ENCODE measurements around the gene ATP13A1. TPM values are rescaled to one million over a fixed set of nuclear protein-coding genes. Genes with fewer than 3 reads are reported as not detected.
"Not testable (repeated sequence)": the region's sequence is repeated elsewhere in the genome, so short reads cannot be mapped to it uniquely, and the experiment has no call there.

The ATP13A1 gene
- total RNA-seq, 1 donor from 2014 or later, result 74.8 TPM

DNA sequence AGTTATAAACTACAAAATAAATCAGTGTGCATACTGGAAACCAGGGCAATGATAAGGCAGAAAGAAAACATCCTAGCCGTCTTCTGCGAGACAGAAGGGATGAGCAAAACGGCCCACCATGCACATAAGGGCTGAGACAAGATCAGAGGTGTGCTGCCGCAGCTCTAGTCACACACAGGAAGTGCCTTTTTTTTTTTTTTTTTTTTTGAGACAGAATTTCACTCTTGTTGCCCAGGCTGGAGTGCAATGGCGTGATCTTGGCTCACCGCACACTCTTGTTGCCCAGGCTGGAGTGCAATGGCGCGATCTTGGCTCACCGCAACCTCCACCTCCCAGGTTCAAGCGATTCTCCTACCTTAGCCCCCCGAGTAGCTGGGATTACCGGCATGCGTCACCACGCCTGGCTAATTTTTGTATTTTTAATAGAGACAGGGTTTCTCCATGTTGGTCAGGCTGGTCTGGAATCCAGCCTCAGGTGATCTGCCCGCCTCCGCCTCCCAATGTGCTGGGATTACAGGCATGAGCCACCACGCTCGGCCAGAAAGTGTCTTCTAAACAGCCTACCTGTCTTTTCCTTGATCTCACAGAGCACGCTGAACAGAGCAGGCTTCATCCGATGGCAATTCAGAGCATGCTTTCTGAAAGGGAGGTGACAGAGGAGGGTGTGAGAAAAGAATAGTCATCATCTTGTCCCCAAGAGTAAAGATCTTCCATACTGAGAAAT is 64.6 kb downstream of the ATP13A1 start:
- Mint-ChIP-seq H3K36me3 (ENCODE audit: low read depth) (peaks cover 49% of the 10 kb centered on the region), H3K4me3 (ENCODE audit: low read depth) (peak overlapping the region; percentile 73), H3K4me1 (ENCODE audit: low read depth) (peaks cover 63% of the 10 kb centered on the region), H3K27ac (peak overlapping the region; percentile 99)
- not testable (repeated sequence) for H3K9me3 Mint-ChIP-seq; H3K27me3 Mint-ChIP-seq (ENCODE audit: low read depth)
- intact Hi-C loops (cut with micrococcal nuclease), result loop anchor here (1.0 to 5.0 kb wide), 5 partner anchors 10 to 212 kb away; partner anchors contain the start of genes ATP13A1, GMIP and PBX4
- peak; percentile 66 for DNase-seq (ENCODE audit: low spot score)

DNA sequence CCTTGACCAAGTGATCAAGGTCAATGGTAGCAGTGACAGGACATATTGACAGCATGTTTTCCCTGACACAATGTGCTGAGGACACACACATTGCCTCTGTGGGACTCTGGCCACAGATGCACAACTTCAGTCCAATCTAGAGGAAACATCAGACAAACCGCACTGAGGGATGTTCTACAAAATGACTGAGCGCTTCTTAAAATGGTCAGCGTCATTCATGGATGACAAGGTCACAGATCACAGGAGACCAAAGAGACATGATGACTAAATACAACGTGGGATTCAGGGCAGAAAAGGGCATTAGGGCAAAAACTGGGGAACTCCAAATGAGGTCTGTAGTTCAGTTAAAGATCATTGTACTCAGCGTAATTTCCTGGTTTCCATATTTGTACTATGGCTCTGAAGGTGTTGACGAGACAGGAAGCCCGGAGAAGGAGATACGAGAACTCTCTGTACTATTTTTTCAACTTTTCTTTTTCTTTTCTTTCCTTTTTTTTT is 65.6 kb downstream of the ATP13A1 start:
- Mint-ChIP-seq H3K9me3 (peaks cover 4% of the 10 kb centered on the region), H3K27ac (peak overlapping the region; percentile 99), H3K4me3 (ENCODE audit: low read depth) (peak overlapping the region; percentile 73), H3K4me1 (ENCODE audit: low read depth) (peaks cover 59% of the 10 kb centered on the region), H3K36me3 (ENCODE audit: low read depth) (peaks cover 49% of the 10 kb centered on the region), H3K27me3 (ENCODE audit: low read depth) (no peaks in the 10 kb centered on the region)
- peak; percentile 70 for DNase-seq (ENCODE audit: low spot score)
- intact Hi-C loops (cut with micrococcal nuclease), result loop anchor here (1.0 to 5.0 kb wide), 5 partner anchors 9 to 211 kb away; partner anchors contain the start of genes ATP13A1, GMIP and PBX4

Other genes starting within 250 kb of the ATP13A1 start
- 2.6 and 2.9 TPM in 2 replicates for gene TSSK6, start 148.1 kb downstream of the ATP13A1 start, total RNA-seq
- 381 and 393 TPM in 2 replicates for gene NDUFA13, start 147.5 kb downstream of the ATP13A1 start, total RNA-seq
- 9.0 and 9.7 TPM in 2 replicates for gene YJEFN3, start 134.8 kb downstream of the ATP13A1 start, total RNA-seq
- 0.14 and 0.21 TPM in 2 replicates for gene CILP2, start 125.4 kb downstream of the ATP13A1 start, total RNA-seq
- 23.4 and 24.8 TPM in 2 replicates for gene PBX4, start 45.0 kb downstream of the ATP13A1 start, total RNA-seq
- gene LPAR2, start 35.5 kb downstream of the ATP13A1 start, total RNA-seq, result 28.9 and 29.8 TPM in 2 replicates
- gene GMIP, start 20.0 kb downstream of the ATP13A1 start, total RNA-seq, result 66.0 and 67.5 TPM in 2 replicates
- 31.8 and 32.1 TPM in 2 replicates for gene ZNF101, start 5.2 kb upstream of the ATP13A1 start, total RNA-seq
- 4.2 and 4.6 TPM in 2 replicates for gene ZNF14, start 69.4 kb upstream of the ATP13A1 start, total RNA-seq
- 13.2 and 15.1 TPM in 2 replicates for gene ZNF506, start 158.1 kb upstream of the ATP13A1 start, total RNA-seq
- gene ZNF253, start 202.2 kb upstream of the ATP13A1 start, total RNA-seq, result 8.6 and 9.9 TPM in 2 replicates
- gene ZNF93, start 237.3 kb upstream of the ATP13A1 start, total RNA-seq, result 7.1 and 7.6 TPM in 2 replicates

Measured in activated T-helper 2 cell treated with anti-CD3 and anti-CD28 coated beads, Interferon-gamma antibody, Interleukin-2, Interleukin-4, amounts not matched to agents 10 μg/mL and 5 μg/mL and 100 μg/mL, durations not matched to agents 14 hours and 24 hours and 36 hours (primary cell).